ENCODE results near the gene SYT12. TPM values are rescaled to one million over a fixed set of nuclear protein-coding genes. Genes with fewer than 3 reads are reported as not detected.

SYT12 gene
- total RNA-seq, 1 donor from 2014 or later, result 0.05 TPM

DNA sequence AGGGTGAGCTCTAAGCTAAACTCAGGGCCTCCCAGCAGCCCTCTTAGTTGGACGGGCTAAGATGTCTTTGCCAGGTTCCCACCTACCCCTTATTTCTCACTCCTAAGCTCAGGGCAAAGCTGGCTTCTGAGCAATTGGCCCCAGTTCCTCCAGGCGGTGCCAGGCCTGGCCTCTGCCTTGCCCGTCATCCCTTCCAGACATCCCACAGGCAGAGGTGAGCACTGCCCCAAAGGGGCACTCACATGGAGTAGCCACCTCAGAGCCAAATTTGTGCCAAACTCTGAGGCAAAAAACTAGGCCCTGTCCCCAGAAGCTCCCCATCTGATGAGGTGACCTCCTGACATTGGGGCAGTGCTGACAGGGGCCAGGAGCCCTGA, 43.4 kb downstream of the SYT12 start:
- peak overlapping the region; percentile 73 for H3K27ac ChIP-seq (replicated peaks)
- TF ChIP-seq, protein P1, sequence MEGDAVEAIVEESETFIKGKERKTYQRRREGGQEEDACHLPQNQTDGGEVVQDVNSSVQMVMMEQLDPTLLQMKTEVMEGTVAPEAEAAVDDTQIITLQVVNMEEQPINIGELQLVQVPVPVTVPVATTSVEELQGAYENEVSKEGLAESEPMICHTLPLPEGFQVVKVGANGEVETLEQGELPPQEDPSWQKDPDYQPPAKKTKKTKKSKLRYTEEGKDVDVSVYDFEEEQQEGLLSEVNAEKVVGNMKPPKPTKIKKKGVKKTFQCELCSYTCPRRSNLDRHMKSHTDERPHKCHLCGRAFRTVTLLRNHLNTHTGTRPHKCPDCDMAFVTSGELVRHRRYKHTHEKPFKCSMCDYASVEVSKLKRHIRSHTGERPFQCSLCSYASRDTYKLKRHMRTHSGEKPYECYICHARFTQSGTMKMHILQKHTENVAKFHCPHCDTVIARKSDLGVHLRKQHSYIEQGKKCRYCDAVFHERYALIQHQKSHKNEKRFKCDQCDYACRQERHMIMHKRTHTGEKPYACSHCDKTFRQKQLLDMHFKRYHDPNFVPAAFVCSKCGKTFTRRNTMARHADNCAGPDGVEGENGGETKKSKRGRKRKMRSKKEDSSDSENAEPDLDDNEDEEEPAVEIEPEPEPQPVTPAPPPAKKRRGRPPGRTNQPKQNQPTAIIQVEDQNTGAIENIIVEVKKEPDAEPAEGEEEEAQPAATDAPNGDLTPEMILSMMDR (IDR thresholded peaks at IDR 0.05; ENCODE audit: borderline replicate concordance), result no peak
- DNase-seq, result no peak
- intact Hi-C loops (cut with micrococcal nuclease), result no loop called here
- H3K4me3 ChIP-seq, result no peak overlapping the region
- H3K27me3 ChIP-seq (ENCODE audit: low read depth), result no peaks in the 10 kb centered on the region
- no peaks in the 10 kb centered on the region for H3K36me3 ChIP-seq
- H3K9me3 ChIP-seq (replicated peaks), result no peaks in the 10 kb centered on the region
- peaks cover 25% of the 10 kb centered on the region for H3K4me1 ChIP-seq

DNA sequence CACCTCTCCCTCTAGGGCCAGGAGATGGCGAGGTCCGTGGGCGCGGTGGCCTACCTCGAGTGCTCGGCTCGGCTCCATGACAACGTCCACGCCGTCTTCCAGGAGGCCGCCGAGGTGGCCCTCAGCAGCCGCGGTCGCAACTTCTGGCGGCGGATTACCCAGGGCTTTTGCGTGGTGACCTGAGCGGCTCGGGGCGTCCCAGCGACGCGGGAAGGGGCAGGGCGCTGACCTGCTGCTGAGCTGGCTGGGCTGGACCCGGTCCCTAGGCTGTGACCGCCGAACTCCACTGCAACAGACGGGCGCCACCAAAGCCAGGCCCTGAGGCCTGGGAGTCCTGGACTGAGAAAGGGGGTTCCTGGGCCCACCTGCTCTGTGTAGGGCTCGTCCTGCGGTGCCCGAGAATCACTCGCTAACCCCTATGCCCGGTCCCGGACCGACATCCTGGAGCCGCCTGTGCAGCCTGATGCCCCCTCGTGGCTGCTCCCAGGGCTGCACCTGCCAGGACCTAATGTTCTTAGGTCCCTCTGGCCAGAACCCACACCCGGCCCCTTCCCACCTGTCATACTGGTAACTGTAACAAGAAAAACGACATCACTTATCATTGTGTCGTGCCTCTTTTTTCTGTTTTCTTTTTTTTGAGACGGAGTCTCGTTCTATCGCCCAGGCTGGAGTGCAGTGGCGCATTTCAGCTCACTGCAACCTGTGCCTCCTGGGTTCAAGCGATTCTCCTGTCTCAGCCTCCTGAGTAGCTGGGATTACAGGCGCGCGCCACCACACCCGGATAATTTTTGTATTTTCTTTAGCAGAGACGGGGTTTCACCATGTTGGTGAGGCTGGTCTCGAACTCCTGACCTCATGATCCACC, 48.7 kb downstream of the SYT12 start:
- TF ChIP-seq, protein P1 (IDR thresholded peaks at IDR 0.05; ENCODE audit: borderline replicate concordance), result peak; percentile 94
- peak; percentile 80 for DNase-seq
- intact Hi-C loops (cut with micrococcal nuclease), result no loop called here
- H3K27me3 ChIP-seq (ENCODE audit: low read depth), result no peaks in the 10 kb centered on the region
- H3K4me3 ChIP-seq, result peak overlapping the region; percentile 63
- H3K27ac ChIP-seq (replicated peaks), result no peak overlapping the region
- peaks cover 6% of the 10 kb centered on the region for H3K4me1 ChIP-seq
- H3K36me3 ChIP-seq, result no peaks in the 10 kb centered on the region
- H3K9me3 ChIP-seq (replicated peaks), result no peaks in the 10 kb centered on the region

DNA sequence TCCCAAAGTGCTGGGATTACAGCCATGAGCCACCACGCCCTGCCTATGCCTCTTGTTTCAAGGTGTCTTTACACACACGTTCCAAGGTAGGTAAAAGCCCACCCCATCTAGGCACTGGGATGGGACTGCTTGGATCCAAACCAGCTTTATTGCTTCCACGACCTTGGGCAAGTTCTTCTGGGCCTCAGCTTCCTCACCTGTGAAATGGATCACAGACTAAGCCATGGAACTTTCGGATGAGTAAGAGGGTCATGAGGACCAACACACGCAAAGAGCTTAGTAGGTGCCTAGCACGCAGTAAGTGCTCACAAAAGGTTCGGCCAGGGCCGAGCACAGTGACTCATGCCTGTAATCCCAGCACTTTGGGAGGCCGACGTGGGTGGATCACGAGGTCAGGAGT, 49.4 kb downstream of the SYT12 start:
- intact Hi-C loops (cut with micrococcal nuclease), result no loop called here
- no peak overlapping the region for H3K27ac ChIP-seq (replicated peaks)
- no peaks in the 10 kb centered on the region for H3K27me3 ChIP-seq (ENCODE audit: low read depth)
- H3K36me3 ChIP-seq, result no peaks in the 10 kb centered on the region
- no peak for DNase-seq
- H3K9me3 ChIP-seq (replicated peaks), result no peaks in the 10 kb centered on the region
- TF ChIP-seq, protein P1 (IDR thresholded peaks at IDR 0.05; ENCODE audit: borderline replicate concordance), result no peak
- no peak overlapping the region for H3K4me3 ChIP-seq
- H3K4me1 ChIP-seq, result peaks cover 5% of the 10 kb centered on the region

DNA sequence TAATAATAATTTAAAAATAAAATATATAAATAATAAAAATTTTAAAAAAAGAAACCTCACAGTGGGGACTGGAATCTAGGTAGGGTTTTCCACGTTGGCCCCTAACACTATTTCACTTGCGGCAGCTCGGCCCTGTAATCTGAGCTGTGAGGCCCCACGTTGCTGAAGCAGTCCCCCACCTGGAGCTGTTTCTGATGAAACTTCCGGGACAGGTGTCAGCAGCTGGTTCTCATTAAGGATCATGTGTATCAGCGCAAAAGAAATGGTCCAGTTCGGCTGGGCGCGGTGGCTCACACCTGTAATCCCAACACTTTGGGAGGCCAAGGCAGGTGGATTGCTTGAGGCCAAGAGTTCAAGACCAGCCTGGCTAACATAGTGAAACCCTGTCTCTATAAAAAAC, 51.0 kb downstream of the SYT12 start:
- no peak for DNase-seq
- Histone ChIP-seq H3K27ac (replicated peaks) (no peak overlapping the region), H3K4me3 (no peak overlapping the region), H3K36me3 (no peaks in the 10 kb centered on the region), H3K4me1 (peaks cover 5% of the 10 kb centered on the region), H3K9me3 (replicated peaks) (no peaks in the 10 kb centered on the region), H3K27me3 (ENCODE audit: low read depth) (no peaks in the 10 kb centered on the region)
- TF ChIP-seq, protein P1 (IDR thresholded peaks at IDR 0.05; ENCODE audit: borderline replicate concordance), result no peak
- intact Hi-C loops (cut with micrococcal nuclease), result no loop called here

DNA sequence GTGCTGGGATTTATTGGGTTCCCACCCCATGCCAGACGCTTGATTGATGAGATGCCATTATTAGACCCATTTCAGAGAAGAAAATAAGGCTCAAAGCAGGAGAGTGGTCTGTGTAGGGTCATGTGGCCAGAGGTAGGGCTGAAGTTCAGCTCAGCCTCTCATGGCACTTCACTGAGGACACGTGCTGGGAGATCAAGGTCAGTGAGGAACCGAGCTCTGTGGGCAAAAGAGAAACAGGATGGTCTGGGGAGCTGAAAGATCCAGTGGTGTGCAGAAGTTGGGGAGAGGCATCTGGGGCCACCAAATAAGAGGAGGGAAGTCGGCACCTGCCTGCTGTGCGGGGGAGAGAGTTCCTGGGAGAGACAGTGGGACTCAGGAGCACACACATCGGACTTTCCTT, 53.3 kb downstream of the SYT12 start:
- H3K36me3 ChIP-seq, result no peaks in the 10 kb centered on the region
- peaks cover 5% of the 10 kb centered on the region for H3K4me1 ChIP-seq
- no peaks in the 10 kb centered on the region for H3K9me3 ChIP-seq (replicated peaks)
- intact Hi-C loops (cut with micrococcal nuclease), result no loop called here
- DNase-seq, result no peak
- TF ChIP-seq, protein P1 (IDR thresholded peaks at IDR 0.05; ENCODE audit: borderline replicate concordance), result no peak
- H3K27me3 ChIP-seq (ENCODE audit: low read depth), result no peaks in the 10 kb centered on the region
- H3K27ac ChIP-seq (replicated peaks), result no peak overlapping the region
- no peak overlapping the region for H3K4me3 ChIP-seq

All from left ventricle myocardium inferior (tissue), 1 donor.